H9 (cell line): ENCODE results near the gene BMERB1. TPM values are rescaled to one million over a fixed set of nuclear protein-coding genes. Genes with fewer than 3 reads are reported as not detected.
"Not testable (repeated sequence)": the region's sequence is repeated elsewhere in the genome, so short reads cannot be mapped to it uniquely, and the experiment has no call there.

Experiments used
- DNase-seq: peaks from one replicate; pipeline ENCODE4 v3.0.0-alpha.2; 2017
- H2AFZ ChIP-seq: one replicate; pipeline ENCODE4 v1.6.1; 2013; ENCODE audit warnings: mild to moderate bottlenecking, low read length, control low read depth, moderate library complexity
- H2AK5ac ChIP-seq: 2 replicates; pipeline ENCODE4 v1.6.1; 2013; ENCODE audit warnings: low read length, control low read depth, mixed read lengths; ENCODE audit not compliant: insufficient read length
- H2BK120ac ChIP-seq: one replicate; pipeline ENCODE4 v1.6.1; 2013; ENCODE audit warnings: low read depth, mild to moderate bottlenecking, low read length, control low read depth, inconsistent platforms; ENCODE audit not compliant: poor library complexity, severe bottlenecking
- H2BK12ac ChIP-seq: 2 replicates; pipeline ENCODE4 v1.6.1; 2013; ENCODE audit warnings: low read length, control low read depth, mixed read lengths, low read depth; ENCODE audit not compliant: insufficient read length
- H2BK15ac ChIP-seq: 2 replicates; pipeline ENCODE4 v1.6.1; 2013; ENCODE audit warnings: low read depth, low read length, control low read depth
- H2BK20ac ChIP-seq: one replicate; pipeline ENCODE4 v1.6.1; 2013; ENCODE audit warnings: low read depth, mild to moderate bottlenecking, low read length, control low read depth, inconsistent platforms; ENCODE audit not compliant: poor library complexity, severe bottlenecking
- H2BK5ac ChIP-seq: 2 replicates; pipeline ENCODE4 v1.6.1; 2013; ENCODE audit warnings: low read length, control low read depth, mixed read lengths; ENCODE audit not compliant: insufficient read length
- H3K14ac ChIP-seq: 2 replicates; pipeline ENCODE4 v1.6.1; 2013; ENCODE audit warnings: low read length, control low read depth; ENCODE audit not compliant: insufficient read depth
- H3K18ac ChIP-seq: 2 replicates; pipeline ENCODE4 v1.6.1; 2013; ENCODE audit warnings: low read depth, mild to moderate bottlenecking, mixed read lengths, low read length, control low read depth; ENCODE audit not compliant: insufficient read length
- H3K23ac ChIP-seq: 2 replicates; pipeline ENCODE4 v1.6.1; 2013; ENCODE audit warnings: low read length, control low read depth, mixed read lengths, low read depth; ENCODE audit not compliant: insufficient read length
- H3K23me2 ChIP-seq: 2 replicates; pipeline ENCODE4 v1.6.1; 2013; ENCODE audit warnings: low read depth, mild to moderate bottlenecking, mixed read lengths, low read length, control low read depth; ENCODE audit not compliant: insufficient read length, poor library complexity, severe bottlenecking
- H3K27ac ChIP-seq: 2 replicates; pipeline ENCODE4 v1.5.1; 2013; ENCODE audit warnings: low read length, control low read depth, mixed read lengths, low read depth; ENCODE audit not compliant: insufficient read length
- H3K27me3 ChIP-seq: 2 replicates; pipeline ENCODE4 v1.6.1; 2013; ENCODE audit warnings: low read length, control low read depth, inconsistent platforms; ENCODE audit not compliant: insufficient read depth
- H3K4ac ChIP-seq: 2 replicates; pipeline ENCODE4 v1.6.1; 2013; ENCODE audit warnings: low read depth, mild to moderate bottlenecking, control low read depth, inconsistent platforms, low read length, moderate library complexity
- H3K4me1 ChIP-seq: 2 replicates; pipeline ENCODE4 v1.6.1; 2013; ENCODE audit warnings: low read length, control low read depth, inconsistent platforms; ENCODE audit not compliant: insufficient read depth
- H3K4me2 ChIP-seq: 2 replicates; pipeline ENCODE4 v1.6.1; 2013; ENCODE audit warnings: low read length, control low read depth, mixed read lengths; ENCODE audit not compliant: insufficient read length, insufficient read depth
- H3K56ac ChIP-seq: 2 replicates; pipeline ENCODE4 v1.6.1; 2013; ENCODE audit warnings: low read depth, mild to moderate bottlenecking, mixed read lengths, low read length, control low read depth; ENCODE audit not compliant: insufficient read length
- H3K79me1 ChIP-seq: 2 replicates; pipeline ENCODE4 v1.6.1; 2013; ENCODE audit warnings: low read depth, mild to moderate bottlenecking, moderate library complexity, low read length, control low read depth, inconsistent platforms; ENCODE audit not compliant: insufficient read depth, poor library complexity, severe bottlenecking
- H3K79me2 ChIP-seq: 2 replicates; pipeline ENCODE4 v1.6.1; 2013; ENCODE audit warnings: low read length, control low read depth, inconsistent platforms; ENCODE audit not compliant: insufficient read depth
- H3K9ac ChIP-seq: 2 replicates; pipeline ENCODE4 v1.6.1; 2013; ENCODE audit warnings: low read length, control low read depth, mixed read lengths; ENCODE audit not compliant: insufficient read length; ENCODE audit errors: extremely low read depth
- H3K9me3 ChIP-seq: one replicate; pipeline ENCODE4 v1.6.1; 2013; ENCODE audit warnings: low read depth, low read length, inconsistent platforms; ENCODE audit not compliant: control insufficient read depth
- H3T11ph ChIP-seq: one replicate; pipeline ENCODE4 v1.6.1; 2013; ENCODE audit warnings: mild to moderate bottlenecking, low read length, control low read depth, inconsistent platforms
- H4K20me1 ChIP-seq: one replicate; pipeline ENCODE4 v1.6.1; 2013; ENCODE audit not compliant: control insufficient read depth, insufficient read length, insufficient read depth
- H4K5ac ChIP-seq: 2 replicates; pipeline ENCODE4 v1.6.1; 2013; ENCODE audit warnings: low read depth, mild to moderate bottlenecking, mixed read lengths, low read length, control low read depth; ENCODE audit not compliant: insufficient read length
- H4K8ac ChIP-seq: replicated peaks from 2 replicates; pipeline ENCODE4 v1.6.1; 2013; ENCODE audit warnings: low read length, control low read depth, mixed read lengths, low read depth; ENCODE audit not compliant: insufficient read length
- H4K91ac ChIP-seq: 2 replicates; pipeline ENCODE4 v1.6.1; 2013; ENCODE audit warnings: low read depth, mild to moderate bottlenecking, moderate library complexity, mixed read lengths, low read length, control low read depth; ENCODE audit not compliant: insufficient read length
- H3K27ac Mint-ChIP-seq, 3 experiments: 2 replicates in 2 of 3; 3 replicates in 1 of 3; pipeline ENCODE4 v1.8.0; 2020 to 2021; ENCODE audit warnings: mixed read lengths in 3 of 3, mild to moderate bottlenecking in 1 of 3, moderate library complexity in 1 of 3
- H3K27me3 Mint-ChIP-seq: 2 replicates; pipeline ENCODE4 v1.8.0; 2021; ENCODE audit warnings: low read depth, mild to moderate bottlenecking, moderate library complexity, mixed read lengths
- H3K36me3 Mint-ChIP-seq, 3 experiments: 2 replicates in 2 of 3; 3 replicates in 1 of 3; pipeline ENCODE4 v1.8.0; 2020 to 2021; ENCODE audit warnings: low read depth in 3 of 3, mixed read lengths in 3 of 3; ENCODE audit not compliant: insufficient read depth in 1 of 3
- H3K4me1 Mint-ChIP-seq, 2 experiments: 2 replicates each; pipeline ENCODE4 v1.8.0; 2020; ENCODE audit warnings: mixed read lengths in 2 of 2
- H3K4me3 Mint-ChIP-seq, 2 experiments: 2 replicates in 1 of 2; 3 replicates in 1 of 2; pipeline ENCODE4 v1.8.0; 2020 to 2021; ENCODE audit warnings: mild to moderate bottlenecking in 2 of 2, mixed read lengths in 2 of 2, moderate library complexity in 1 of 2
- H3K9me3 Mint-ChIP-seq, 2 experiments: 2 replicates in 1 of 2; 3 replicates in 1 of 2; pipeline ENCODE4 v1.8.0; 2020; ENCODE audit warnings: mild to moderate bottlenecking in 2 of 2, mixed read lengths in 2 of 2, moderate library complexity in 1 of 2
- WGBS: extraction: QIAGEN DNeasy Blood & Tissue Kit; methylation state at CpG from one replicate; pipeline ENCODE4 v1.1.7; 2013; ENCODE audit warnings: missing lambda C conversion rate, low lambda C conversion rate, mixed read lengths; ENCODE audit not compliant: insufficient read length; ENCODE audit errors: extremely low coverage; 5-methylcytosine and 5-hydroxymethylcytosine counted together
- total RNA-seq: library from RNA; stranded (reverse); gene quantifications from 2 replicates; pipeline ENCODE4 v1.2.1, GENCODE V29; 2021
- TF ChIP-seq, protein P1 (sequence below): fragments of 200-600 bp; sonication (generic); conservative IDR thresholded peaks from 3 replicates; pipeline ENCODE4 v1.8.0; 2021; ENCODE audit warnings: antibody characterized with exemption, mild to moderate bottlenecking

Gene BMERB1
- total RNA-seq, 1 experiment from 2014 or later = 19.5 TPM

DNA sequence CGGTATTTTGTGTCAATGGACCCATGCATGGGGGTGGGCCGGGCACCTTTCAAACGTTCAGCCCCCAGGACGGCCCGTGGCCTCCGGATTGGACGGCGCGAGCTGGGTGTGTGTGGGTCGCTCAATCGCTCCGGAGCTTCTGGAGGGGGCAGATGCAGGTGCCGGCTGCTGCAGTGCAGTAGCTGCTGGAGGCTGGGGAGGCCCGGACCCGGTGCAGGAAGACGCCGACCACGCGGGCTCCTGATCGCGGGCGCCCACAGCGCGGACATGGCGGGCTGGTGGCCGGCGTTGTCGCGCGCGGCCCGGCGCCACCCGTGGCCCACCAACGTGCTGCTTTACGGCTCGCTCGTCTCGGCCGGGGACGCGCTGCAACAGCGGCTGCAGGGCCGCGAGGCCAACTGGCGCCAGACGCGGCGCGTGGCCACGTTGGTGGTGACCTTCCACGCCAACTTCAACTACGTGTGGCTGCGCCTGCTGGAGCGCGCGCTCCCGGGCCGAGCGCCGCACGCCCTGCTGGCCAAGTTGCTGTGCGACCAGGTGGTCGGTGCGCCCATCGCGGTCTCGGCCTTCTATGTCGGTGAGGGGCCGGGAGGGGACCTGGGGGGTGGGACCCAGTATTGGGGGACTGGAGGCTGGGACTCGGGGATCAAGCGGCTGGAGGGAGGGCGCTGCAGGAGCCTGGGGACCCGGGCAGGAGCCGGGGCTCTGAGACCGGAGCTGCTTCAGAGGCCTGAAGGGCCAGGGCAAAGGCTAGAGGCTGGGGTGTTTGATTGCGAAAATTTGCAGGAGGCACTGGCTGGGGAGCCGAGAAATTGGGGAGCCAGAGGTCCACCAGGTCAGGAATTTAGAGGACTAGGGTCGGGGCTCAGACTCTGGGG is 38.5 kb upstream of the BMERB1 start, which contains the start of gene MPV17L:
Gene MPV17L (plus strand): TSS at position 124 of the 878 bp plus-strand sequence. CDS start 144 bp downstream, at position 268.
- peak within 1 kb of the TSS; percentile 0 for H3K9ac ChIP-seq
- peak within 1 kb of the TSS; percentile 56 for H3K18ac ChIP-seq
- H3K4me1 ChIP-seq, H2BK12ac ChIP-seq, H2AK5ac ChIP-seq, H4K8ac ChIP-seq, H4K20me1 ChIP-seq, H3T11ph ChIP-seq, H4K5ac ChIP-seq, H3K36me3 Mint-ChIP-seq, H3K27me3 ChIP-seq, H3K56ac ChIP-seq, H3K23ac ChIP-seq, H2BK20ac ChIP-seq, H3K27me3 Mint-ChIP-seq, H2BK15ac ChIP-seq, H3K27ac Mint-ChIP-seq, H3K23me2 ChIP-seq, H3K9me3 ChIP-seq, H3K9me3 Mint-ChIP-seq, H3K79me1 ChIP-seq, H3K79me2 ChIP-seq, H2AFZ ChIP-seq, H2BK5ac ChIP-seq, H4K91ac ChIP-seq, H3K4ac ChIP-seq, H3K27ac ChIP-seq, H2BK120ac ChIP-seq: not testable (repeated sequence)
- H3K4me3 Mint-ChIP-seq = peak within 1 kb of the TSS; percentile 72 to 81
- peak within 1 kb of the TSS; percentile 33 for H3K14ac ChIP-seq
- TF ChIP-seq, protein P1, sequence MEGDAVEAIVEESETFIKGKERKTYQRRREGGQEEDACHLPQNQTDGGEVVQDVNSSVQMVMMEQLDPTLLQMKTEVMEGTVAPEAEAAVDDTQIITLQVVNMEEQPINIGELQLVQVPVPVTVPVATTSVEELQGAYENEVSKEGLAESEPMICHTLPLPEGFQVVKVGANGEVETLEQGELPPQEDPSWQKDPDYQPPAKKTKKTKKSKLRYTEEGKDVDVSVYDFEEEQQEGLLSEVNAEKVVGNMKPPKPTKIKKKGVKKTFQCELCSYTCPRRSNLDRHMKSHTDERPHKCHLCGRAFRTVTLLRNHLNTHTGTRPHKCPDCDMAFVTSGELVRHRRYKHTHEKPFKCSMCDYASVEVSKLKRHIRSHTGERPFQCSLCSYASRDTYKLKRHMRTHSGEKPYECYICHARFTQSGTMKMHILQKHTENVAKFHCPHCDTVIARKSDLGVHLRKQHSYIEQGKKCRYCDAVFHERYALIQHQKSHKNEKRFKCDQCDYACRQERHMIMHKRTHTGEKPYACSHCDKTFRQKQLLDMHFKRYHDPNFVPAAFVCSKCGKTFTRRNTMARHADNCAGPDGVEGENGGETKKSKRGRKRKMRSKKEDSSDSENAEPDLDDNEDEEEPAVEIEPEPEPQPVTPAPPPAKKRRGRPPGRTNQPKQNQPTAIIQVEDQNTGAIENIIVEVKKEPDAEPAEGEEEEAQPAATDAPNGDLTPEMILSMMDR = 0 out of 3 replicates have a peak, but pooled peaks have one; percentile 11
- peak; percentile 67 for DNase-seq
- peaks cover 15 to 23% of the 10 kb centered on the region in 2 experiments for H3K4me1 Mint-ChIP-seq
- H3K4me2 ChIP-seq = peak within 1 kb of the TSS; percentile 5
- no CpG with 5 or more reads among the region's 79 CpGs for WGBS

DNA sequence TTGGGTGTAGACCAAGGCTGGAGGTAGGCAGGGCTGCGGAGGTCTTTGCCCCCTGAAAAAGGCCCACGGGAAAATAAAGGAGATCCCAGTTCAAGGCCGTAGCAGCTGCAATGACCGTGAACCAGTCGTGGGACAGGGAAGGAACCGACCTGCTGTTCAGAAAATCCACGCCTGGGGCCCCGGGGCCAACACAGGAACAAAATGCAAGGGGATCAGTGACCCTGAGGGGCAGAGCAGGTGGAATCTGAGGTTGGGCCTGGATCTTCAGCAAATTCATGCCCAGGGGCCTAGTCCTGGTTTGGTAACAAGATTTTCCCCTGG is 37.9 kb upstream of the BMERB1 start:
- H3K27me3 Mint-ChIP-seq, H3K18ac ChIP-seq, H3K27me3 ChIP-seq, H2AFZ ChIP-seq, H3K27ac ChIP-seq, H2BK20ac ChIP-seq, H4K5ac ChIP-seq, DNase-seq, H3K27ac Mint-ChIP-seq, H3K56ac ChIP-seq, H2BK120ac ChIP-seq, H3K9me3 ChIP-seq, H3K79me1 ChIP-seq, H2BK12ac ChIP-seq, H3K9me3 Mint-ChIP-seq, H4K91ac ChIP-seq, H3K9ac ChIP-seq, H3K36me3 Mint-ChIP-seq, H3K23ac ChIP-seq, H4K8ac ChIP-seq, H3K23me2 ChIP-seq, H3K79me2 ChIP-seq, H2AK5ac ChIP-seq, H3K14ac ChIP-seq, H3T11ph ChIP-seq, H3K4me1 ChIP-seq, H3K4ac ChIP-seq, H2BK15ac ChIP-seq, H2BK5ac ChIP-seq, H4K20me1 ChIP-seq: not testable (repeated sequence)
- Mint-ChIP-seq H3K4me1 (peaks cover 15 to 23% of the 10 kb centered on the region in 2 experiments), H3K4me3 (peak overlapping the region; percentile 72 to 81)
- no CpG with 5 or more reads among the region's 8 CpGs for WGBS
- H3K4me2 ChIP-seq = peak overlapping the region; percentile 5
